Upper lobe of left lung (tissue), 4 donors: ENCODE results near the gene MT1HL1.

Source experiments
- EP300 ChIP-seq, 4 donors: sonication (generic); formaldehyde crosslinking; IDR thresholded peaks; one replicate each; pipeline ENCODE4 v1.5.1; 2017; ENCODE audit warnings: antibody characterized with exemption in 4 of 4, control low read depth in 2 of 4
- POLR2A ChIP-seq, 4 donors: fragments of 450-650 bp; IDR thresholded peaks; one replicate each; pipeline ENCODE4 v1.5.1; 2016 to 2017; ENCODE audit warnings: antibody characterized with exemption in 4 of 4, mild to moderate bottlenecking in 2 of 4
- POLR2AphosphoS5 ChIP-seq, 2 donors: sonication (generic); formaldehyde crosslinking; IDR thresholded peaks; one replicate each; pipeline ENCODE4 v1.5.1; 2017; ENCODE audit warnings: antibody characterized with exemption in 2 of 2
- TF ChIP-seq, protein P1 (sequence below), 6 experiments: fragments of 450-650 bp in 4 of 6; fragments of 200-600 bp in 2 of 6; sonication (generic) in 2 of 6; IDR thresholded peaks; one replicate each; pipeline ENCODE4 v1.5.1; 2016 to 2019; ENCODE audit warnings: antibody characterized with exemption in 6 of 6

GRCh38 chr1:236990052-236990445 is 14.2 kb downstream of the MT1HL1 start:
- TF ChIP-seq, protein P1, sequence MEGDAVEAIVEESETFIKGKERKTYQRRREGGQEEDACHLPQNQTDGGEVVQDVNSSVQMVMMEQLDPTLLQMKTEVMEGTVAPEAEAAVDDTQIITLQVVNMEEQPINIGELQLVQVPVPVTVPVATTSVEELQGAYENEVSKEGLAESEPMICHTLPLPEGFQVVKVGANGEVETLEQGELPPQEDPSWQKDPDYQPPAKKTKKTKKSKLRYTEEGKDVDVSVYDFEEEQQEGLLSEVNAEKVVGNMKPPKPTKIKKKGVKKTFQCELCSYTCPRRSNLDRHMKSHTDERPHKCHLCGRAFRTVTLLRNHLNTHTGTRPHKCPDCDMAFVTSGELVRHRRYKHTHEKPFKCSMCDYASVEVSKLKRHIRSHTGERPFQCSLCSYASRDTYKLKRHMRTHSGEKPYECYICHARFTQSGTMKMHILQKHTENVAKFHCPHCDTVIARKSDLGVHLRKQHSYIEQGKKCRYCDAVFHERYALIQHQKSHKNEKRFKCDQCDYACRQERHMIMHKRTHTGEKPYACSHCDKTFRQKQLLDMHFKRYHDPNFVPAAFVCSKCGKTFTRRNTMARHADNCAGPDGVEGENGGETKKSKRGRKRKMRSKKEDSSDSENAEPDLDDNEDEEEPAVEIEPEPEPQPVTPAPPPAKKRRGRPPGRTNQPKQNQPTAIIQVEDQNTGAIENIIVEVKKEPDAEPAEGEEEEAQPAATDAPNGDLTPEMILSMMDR (IDR thresholded peaks at IDR 0.05) = no peak
- TF ChIP-seq POLR2AphosphoS5 (IDR thresholded peaks at IDR 0.05) (no peak), POLR2A (IDR thresholded peaks at IDR 0.05) (no peak), EP300 (IDR thresholded peaks at IDR 0.05) (no peak)
